OCI-LY3 (cell line): ENCODE results near the gene SLC9A8.

Experiments used
- H2AFZ ChIP-seq: fragments of 200-600, 300-600 bp; shearing (Covaris generic); 2 replicates; pipeline ENCODE4 v1.6.0; 2014; ENCODE audit warnings: antibody characterized with exemption, low read depth, low read length
- H3K27ac ChIP-seq: fragments of 200-600, 300-600 bp; sonication (generic); 2 replicates; pipeline ENCODE4 v1.5.1; 2014; ENCODE audit warnings: mild to moderate bottlenecking, low read length, moderate library complexity, mixed read lengths
- H3K27me3 ChIP-seq: fragments of 200-600, 300-600 bp; sonication (generic); 2 replicates; pipeline ENCODE4 v1.6.1; 2014; ENCODE audit warnings: low read depth, low read length, mixed read lengths
- H3K36me3 ChIP-seq: fragments of 200-600, 300-600 bp; sonication (generic); replicated peaks from 2 replicates; pipeline ENCODE3; 2014; ENCODE audit warnings: low read depth, low read length, mixed read lengths
- H3K4me1 ChIP-seq: fragments of 300-600, 200-600 bp; sonication (generic); 2 replicates; pipeline ENCODE4 v1.6.1; 2014; ENCODE audit warnings: low read length, mixed read lengths
- H3K4me2 ChIP-seq: fragments of 200-600, 300-600 bp; sonication (generic); 2 replicates; pipeline ENCODE4 v1.6.1; 2014; ENCODE audit warnings: low read length, mixed read lengths
- H3K4me3 ChIP-seq: fragments of 300-600, 200-600 bp; sonication (generic); 2 replicates; pipeline ENCODE4 v1.5.1; 2014; ENCODE audit warnings: antibody characterized with exemption, mild to moderate bottlenecking, low read length, moderate library complexity
- H3K79me2 ChIP-seq: fragments of 300-600, 200-600 bp; shearing (Covaris generic); 2 replicates; pipeline ENCODE4 v1.6.1; 2014; ENCODE audit warnings: mild to moderate bottlenecking, low read length, mixed read lengths
- H3K9ac ChIP-seq: fragments of 300-600, 200-600 bp; shearing (Covaris generic); 2 replicates; pipeline ENCODE4 v1.6.0; 2014; ENCODE audit warnings: mild to moderate bottlenecking, low read length, moderate library complexity
- H3K9me3 ChIP-seq: fragments of 200-600, 300-600 bp; shearing (Covaris generic); 2 replicates; pipeline ENCODE4 v1.6.1; 2014; ENCODE audit warnings: low read length, mixed read lengths; ENCODE audit not compliant: insufficient read depth
- H4K20me1 ChIP-seq: fragments of 200-600, 300-600 bp; sonication (generic); 2 replicates; pipeline ENCODE4 v1.6.1; 2016; ENCODE audit warnings: low read length, mixed read lengths; ENCODE audit not compliant: insufficient read depth
- CTCF ChIP-seq: fragments of 200-600, 300-600 bp; sonication (generic); IDR thresholded peaks from 2 replicates; pipeline ENCODE4 v1.5.1; 2014; ENCODE audit warnings: antibody characterized with exemption, low read length, low read depth
- EZH2phosphoT487 ChIP-seq: fragments of 200-600 bp; shearing (Covaris generic); IDR thresholded peaks from 2 replicates; pipeline ENCODE4 v1.6.1; 2018; ENCODE audit warnings: antibody characterized with exemption, mixed run types, low read depth

The SLC9A8 gene

GRCh38 chr20:49914310-49915117 lies 101.9 kb downstream of the SLC9A8 start:
- Histone ChIP-seq H3K4me3 (peak overlapping the region; percentile 85), H4K20me1 (peaks cover 23% of the 10 kb centered on the region), H3K27me3 (no peaks in the 10 kb centered on the region), H3K27ac (peak overlapping the region; percentile 88), H3K9me3 (no peaks in the 10 kb centered on the region), H2AFZ (no peak overlapping the region; the same call in 1 of the 2 replicates), H3K4me1 (peaks cover 30% of the 10 kb centered on the region), H3K36me3 (peaks cover 15% of the 10 kb centered on the region), H3K9ac (peak overlapping the region; percentile 82), H3K4me2 (peak overlapping the region; percentile 88), H3K79me2 (peaks cover 58% of the 10 kb centered on the region)
- TF ChIP-seq CTCF: peak; percentile 34
- no peak for TF ChIP-seq EZH2phosphoT487

GRCh38 chr20:49915118-49915379 lies 102.4 kb downstream of the SLC9A8 start:
- peak overlapping the region; percentile 85 for H3K4me3 ChIP-seq
- no peaks in the 10 kb centered on the region for H3K27me3 ChIP-seq
- peaks cover 30% of the 10 kb centered on the region for H3K4me1 ChIP-seq
- peaks cover 11% of the 10 kb centered on the region for H3K36me3 ChIP-seq
- peak overlapping the region; percentile 82 for H3K9ac ChIP-seq
- TF ChIP-seq EZH2phosphoT487: no peak
- TF ChIP-seq CTCF: peak; percentile 32
- peaks cover 22% of the 10 kb centered on the region for H4K20me1 ChIP-seq
- H3K4me2 ChIP-seq: peak overlapping the region; percentile 88
- H2AFZ ChIP-seq: peak overlapping the region; percentile 95
- H3K27ac ChIP-seq: peak overlapping the region; percentile 88
- H3K9me3 ChIP-seq: no peaks in the 10 kb centered on the region
- H3K79me2 ChIP-seq: peaks cover 53% of the 10 kb centered on the region

GRCh38 chr20:49915380-49916145 lies 102.9 kb downstream of the SLC9A8 start, which contains the start of gene SPATA2:
Gene SPATA2, minus strand, starts transcription at chr20:49915529. Its CDS starts 7,039 bp downstream, at chr20:49908490.
- peaks cover 48% of the 10 kb centered on the region for H3K79me2 ChIP-seq
- peak within 1 kb of the TSS; percentile 82 for H3K9ac ChIP-seq
- peaks cover 30% of the 10 kb centered on the region for H3K4me1 ChIP-seq
- peak within 1 kb of the TSS; percentile 85 for H3K4me3 ChIP-seq
- no peaks in the 10 kb centered on the region for H3K9me3 ChIP-seq
- H3K27ac ChIP-seq: peak within 1 kb of the TSS; percentile 88
- H4K20me1 ChIP-seq: peaks cover 22% of the 10 kb centered on the region
- peak within 1 kb of the TSS; percentile 95 for H2AFZ ChIP-seq
- H3K4me2 ChIP-seq: peak within 1 kb of the TSS; percentile 88
- H3K27me3 ChIP-seq: no peaks in the 10 kb centered on the region
- TF ChIP-seq EZH2phosphoT487 (no peak), CTCF (no peak)
- peaks cover 9% of the 10 kb centered on the region for H3K36me3 ChIP-seq
